GM23248 (cell line): Measurements from ENCODE around the gene CIDEC. TPM values are rescaled to one million over a fixed set of nuclear protein-coding genes. Genes with fewer than 3 reads are reported as not detected.
"Not testable (repeated sequence)": the region's sequence is repeated elsewhere in the genome, so short reads cannot be mapped to it uniquely, and the experiment has no call there.

Experiments used
- DNase-seq: peaks from one replicate; pipeline ENCODE4 v3.0.0-alpha.2; 2015
- H2AFZ ChIP-seq: fragments of 200-600 bp; sonication (generic); 2 replicates; pipeline ENCODE4 v1.6.1; 2016; ENCODE audit warnings: antibody characterized with exemption
- H3F3A ChIP-seq: fragments of 200-600 bp; sonication (generic); 2 replicates; pipeline ENCODE4 v1.6.1; 2016; ENCODE audit warnings: mild to moderate bottlenecking, antibody characterized with exemption, mixed run types; ENCODE audit not compliant: insufficient read depth
- H3K27ac ChIP-seq: fragments of 200-600 bp; sonication (generic); 2 replicates; pipeline ENCODE4 v1.5.1; 2016; ENCODE audit warnings: mild to moderate bottlenecking
- H3K27me3 ChIP-seq: fragments of 200-600 bp; sonication (generic); replicated peaks from 2 replicates; pipeline ENCODE4 v1.6.1; 2016; ENCODE audit warnings: mild to moderate bottlenecking; ENCODE audit not compliant: insufficient read depth
- H3K36me3 ChIP-seq: fragments of 200-600 bp; sonication (generic); 2 replicates; pipeline ENCODE4 v1.6.1; 2016; ENCODE audit warnings: low read depth, mild to moderate bottlenecking
- H3K4me1 ChIP-seq: fragments of 200-600 bp; sonication (generic); 2 replicates; pipeline ENCODE4 v1.6.1; 2016; ENCODE audit warnings: mild to moderate bottlenecking; ENCODE audit not compliant: insufficient read depth
- H3K4me2 ChIP-seq: fragments of 200-600 bp; sonication (generic); one replicate; pipeline ENCODE4 v1.6.1; 2016; ENCODE audit warnings: mild to moderate bottlenecking; ENCODE audit not compliant: unreplicated experiment
- H3K4me3 ChIP-seq: fragments of 200-600 bp; sonication (generic); 2 replicates; pipeline ENCODE4 v1.5.1; 2016; ENCODE audit warnings: mild to moderate bottlenecking
- H3K79me2 ChIP-seq: fragments of 200-600 bp; sonication (generic); 2 replicates; pipeline ENCODE4 v1.6.1; 2016; ENCODE audit warnings: mild to moderate bottlenecking; ENCODE audit not compliant: insufficient read depth
- H3K9ac ChIP-seq: fragments of 200-600 bp; sonication (generic); 2 replicates; pipeline ENCODE4 v1.6.1; 2016; ENCODE audit warnings: mild to moderate bottlenecking
- H3K9me2 ChIP-seq: fragments of 200-600 bp; sonication (generic); 2 replicates; pipeline ENCODE4 v1.6.1; 2016; ENCODE audit warnings: mixed run types, mild to moderate bottlenecking, moderate library complexity; ENCODE audit not compliant: insufficient read depth
- H3K9me3 ChIP-seq: fragments of 200-600 bp; sonication (generic); one replicate; pipeline ENCODE4 v1.6.1; 2017; ENCODE audit warnings: low read depth
- H4K20me1 ChIP-seq: fragments of 200-600 bp; sonication (generic); 2 replicates; pipeline ENCODE4 v1.6.0; 2016; ENCODE audit not compliant: insufficient read depth
- EZH2 ChIP-seq: fragments of 200-600 bp; sonication (generic); IDR thresholded peaks from 2 replicates; pipeline ENCODE4 v1.6.1; 2018; ENCODE audit warnings: antibody characterized with exemption, mild to moderate bottlenecking; ENCODE audit not compliant: insufficient read depth, poor library complexity, severe bottlenecking
- EZH2phosphoT487 ChIP-seq: fragments of 200-600 bp; sonication (generic); IDR thresholded peaks from 2 replicates; pipeline ENCODE4 v1.6.1; 2018; ENCODE audit warnings: antibody characterized with exemption, moderate library complexity, mild to moderate bottlenecking, low read depth; ENCODE audit not compliant: insufficient read depth
- WGBS, 2 experiments: methylation state at CpG; one replicate each; pipeline ENCODE4 v1.1.6; 2015 to 2017; ENCODE audit warnings: low lambda C conversion rate in 2 of 2, low coverage in 1 of 2; ENCODE audit errors: missing lambda C conversion rate in 2 of 2; 5-methylcytosine and 5-hydroxymethylcytosine counted together
- in situ Hi-C: fragments of 300-500 bp; cut with MboI; formaldehyde crosslinking; loops from 2 replicates; pipeline ENCODE4 v1.15.0; 2020
- polyA plus RNA-seq: library from polyadenylated mRNA; unstranded; fragments of >200 nt; fragmentation: Nextera tagmentation; extraction: Ambion mirVana; gene quantifications from 2 replicates; pipeline ENCODE4 v1.2.1, GENCODE V29; 2016
- total RNA-seq: library from RNA; depleted of rRNA; stranded (reverse); fragments of >200 nt; shearing (Covaris generic); gene quantifications from 2 replicates; pipeline ENCODE4 v1.2.3, GENCODE V29; 2014

The CIDEC gene
- total and polyA plus RNA-seq, 2 experiments from 2014 or later: not detected

GRCh38 chr3:9855594-9855993 is 24.5 kb downstream of the CIDEC start:
- H3K9me2 ChIP-seq: no peaks in the 10 kb centered on the region
- no peak overlapping the region for H3K9ac ChIP-seq
- H3K4me2 ChIP-seq: no peak overlapping the region
- no peaks in the 10 kb centered on the region for H3K36me3 ChIP-seq
- H3K27ac ChIP-seq: no peak overlapping the region
- no peaks in the 10 kb centered on the region for H3F3A ChIP-seq
- H3K79me2 ChIP-seq: no peaks in the 10 kb centered on the region
- H3K4me3 ChIP-seq: no peak overlapping the region
- no peaks in the 10 kb centered on the region for H3K4me1 ChIP-seq
- H3K27me3 ChIP-seq: no peaks in the 10 kb centered on the region
- no peak for DNase-seq
- TF ChIP-seq EZH2: no peak
- TF ChIP-seq EZH2phosphoT487: no peak
- in situ Hi-C loops: no loop called here
- H2AFZ ChIP-seq: no peak overlapping the region
- no peaks in the 10 kb centered on the region for H4K20me1 ChIP-seq
- WGBS, 2 experiments: 91 to 95% methylated on average over 3 of the region's 3 CpGs
- H3K9me3 ChIP-seq: no peaks in the 10 kb centered on the region

- DNase-seq, H3K27ac ChIP-seq, H4K20me1 ChIP-seq, in situ Hi-C loops, H3K9ac ChIP-seq, H3F3A ChIP-seq, H3K4me1 ChIP-seq, H3K4me3 ChIP-seq, H3K9me3 ChIP-seq, H2AFZ ChIP-seq, H3K36me3 ChIP-seq, H3K79me2 ChIP-seq, H3K9me2 ChIP-seq, H3K27me3 ChIP-seq, H3K4me2 ChIP-seq: not testable (repeated sequence)
- WGBS, 2 experiments: 68% methylated on average over 11 of the region's 11 CpGs
Measured at GRCh38 chr3:9854291-9854940, 25.6 kb downstream of the CIDEC start.

DNA sequence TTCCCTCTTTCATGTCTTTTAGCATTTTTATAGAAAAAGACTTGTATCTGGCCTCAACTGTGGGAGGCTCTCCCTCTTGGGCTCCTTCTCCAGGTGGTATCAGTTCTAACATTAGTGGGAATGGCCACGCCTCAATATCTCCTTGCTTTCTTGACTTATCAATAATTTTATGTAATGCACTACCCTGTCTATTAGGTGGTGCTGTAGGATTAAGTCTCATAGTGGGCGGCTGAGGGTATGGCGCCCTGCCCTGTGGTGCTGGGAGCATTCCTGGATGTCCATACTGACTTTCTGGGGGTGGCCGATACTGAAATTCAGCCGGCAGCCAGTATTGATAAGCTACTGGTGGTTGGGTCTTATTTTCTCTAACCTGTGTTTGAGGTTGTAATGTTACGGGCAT is 27.5 kb downstream of the CIDEC start:
- no peaks in the 10 kb centered on the region for H3K9me3 ChIP-seq
- H3F3A ChIP-seq: no peaks in the 10 kb centered on the region
- H3K9ac ChIP-seq: no peak overlapping the region
- H3K4me1 ChIP-seq: no peaks in the 10 kb centered on the region
- no peak overlapping the region for H3K27ac ChIP-seq
- H3K4me2 ChIP-seq: no peak overlapping the region
- H3K27me3 ChIP-seq: no peaks in the 10 kb centered on the region
- no peaks in the 10 kb centered on the region for H4K20me1 ChIP-seq
- no peak for TF ChIP-seq EZH2phosphoT487
- no peak for TF ChIP-seq EZH2
- DNase-seq: no peak
- H3K79me2 ChIP-seq: no peaks in the 10 kb centered on the region
- in situ Hi-C loops: no loop called here
- no peaks in the 10 kb centered on the region for H3K36me3 ChIP-seq
- H3K9me2 ChIP-seq: no peaks in the 10 kb centered on the region
- WGBS, 2 experiments: 74 to 76% methylated on average over 6 of the region's 6 CpGs
- no peak overlapping the region for H2AFZ ChIP-seq
- H3K4me3 ChIP-seq: no peak overlapping the region

- H3K4me3 ChIP-seq, H2AFZ ChIP-seq, H3K27ac ChIP-seq, H4K20me1 ChIP-seq, H3F3A ChIP-seq, DNase-seq, H3K27me3 ChIP-seq, H3K4me2 ChIP-seq, in situ Hi-C loops, H3K36me3 ChIP-seq, H3K9me3 ChIP-seq, H3K9ac ChIP-seq, H3K9me2 ChIP-seq, H3K4me1 ChIP-seq, H3K79me2 ChIP-seq: not testable (repeated sequence)
- 36 to 38% methylated on average over 6 of the region's 6 CpGs for WGBS, 2 experiments
Measured at GRCh38 chr3:9851926-9852325, 28.1 kb downstream of the CIDEC start.

GRCh38 chr3:9851383-9851782 is 28.7 kb downstream of the CIDEC start:
- in situ Hi-C loops: not testable (repeated sequence)

DNA sequence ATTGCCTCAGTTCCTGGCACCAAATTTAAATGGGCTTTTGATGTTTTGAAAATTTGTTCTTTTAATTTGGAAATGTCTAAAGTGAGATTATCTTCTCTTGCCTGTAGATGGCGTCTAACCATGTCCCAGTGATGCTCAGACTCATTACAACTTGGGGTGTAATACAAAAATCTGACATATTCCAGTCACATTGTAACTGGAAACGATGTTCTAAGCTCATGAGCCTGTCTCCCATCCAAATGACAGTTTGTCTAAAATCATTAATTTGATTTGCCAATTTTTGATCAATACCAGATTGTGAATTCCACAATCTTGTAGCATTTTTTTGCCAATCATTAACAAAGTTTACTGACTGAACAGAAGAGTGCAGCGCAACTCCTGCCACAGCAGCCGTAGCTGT is 31.2 kb downstream of the CIDEC start:
- H3K79me2 ChIP-seq, H3K9me3 ChIP-seq, H3K27ac ChIP-seq, H3K27me3 ChIP-seq, in situ Hi-C loops, H3K9ac ChIP-seq, H3K4me2 ChIP-seq, H3K36me3 ChIP-seq, H3K4me3 ChIP-seq, H4K20me1 ChIP-seq, H3K9me2 ChIP-seq, H3F3A ChIP-seq, H3K4me1 ChIP-seq: not testable (repeated sequence)
- H2AFZ ChIP-seq: peak overlapping the region; percentile 41; the same call in 1 of the 2 replicates
- WGBS, 2 experiments: 16 to 19% methylated on average over 4 of the region's 4 CpGs
- peak; percentile 63 for DNase-seq

More at GRCh38 chr3:9851383-9851782, 28.7 kb downstream of the CIDEC start:
- not testable (repeated sequence) for H3K27ac ChIP-seq, H3K27me3 ChIP-seq, H3K36me3 ChIP-seq, H4K20me1 ChIP-seq, DNase-seq, H3K4me2 ChIP-seq, H2AFZ ChIP-seq, H3K4me1 ChIP-seq, H3F3A ChIP-seq, H3K9me2 ChIP-seq, H3K9me3 ChIP-seq, H3K4me3 ChIP-seq, H3K9ac ChIP-seq, H3K79me2 ChIP-seq
- WGBS, 2 experiments: 82 to 87% methylated on average over 6 of the region's 6 CpGs

- H3K27ac ChIP-seq, in situ Hi-C loops, H3K4me2 ChIP-seq, DNase-seq, H3K4me1 ChIP-seq, H3K79me2 ChIP-seq, H3K27me3 ChIP-seq, H4K20me1 ChIP-seq, H3K9ac ChIP-seq, H3F3A ChIP-seq, H3K9me3 ChIP-seq, H2AFZ ChIP-seq, H3K36me3 ChIP-seq, H3K4me3 ChIP-seq, H3K9me2 ChIP-seq: not testable (repeated sequence)
- WGBS, 2 experiments: 21 to 22% methylated on average over 9 of the region's 9 CpGs
Measured at GRCh38 chr3:9847870-9848269, 32.2 kb downstream of the CIDEC start.
